HG02973 (cell line): ENCODE results near the gene SAMD8.

ENCODE experiments used
- ATAC-seq: cut with Tn5 transposase; IDR thresholded peaks from one replicate; pipeline ENCODE4 v1.9.1; 2021; ENCODE audit warnings: moderate library complexity; ENCODE audit not compliant: unreplicated experiment

The SAMD8 gene

GRCh38 chr10:75111365-75111906, at the start of gene SAMD8:
SAMD8 (plus strand) TSS chr10:75111656; CDS start chr10:75150529, 38,873 bp downstream.
- ATAC-seq = peak; percentile 83

- ATAC-seq = no peak
These were observed 49.5 kb upstream of the SAMD8 start for GRCh38 chr10:75061709-75062505.

GRCh38 chr10:75062506-75063299, 48.8 kb upstream of the SAMD8 start:
- ATAC-seq = no peak

GRCh38 chr10:75063461-75064230, 47.8 kb upstream of the SAMD8 start:
- no peak for ATAC-seq

GRCh38 chr10:75065076-75065475, 46.4 kb upstream of the SAMD8 start:
- no peak for ATAC-seq

GRCh38 chr10:75066271-75066670, 45.2 kb upstream of the SAMD8 start:
- no peak for ATAC-seq

- no peak for ATAC-seq
These were observed 44.2 kb upstream of the SAMD8 start for GRCh38 chr10:75067272-75067671.

- no peak for ATAC-seq
These were observed 42.9 kb upstream of the SAMD8 start for GRCh38 chr10:75068523-75068922.

- ATAC-seq = no peak
These were observed 41.0 kb upstream of the SAMD8 start for GRCh38 chr10:75070476-75070875.

- no peak for ATAC-seq
These were observed 40.5 kb upstream of the SAMD8 start for GRCh38 chr10:75070961-75071428.

- ATAC-seq = no peak
These were observed 39.7 kb upstream of the SAMD8 start for GRCh38 chr10:75071756-75072155.

GRCh38 chr10:75072727-75073126, 38.7 kb upstream of the SAMD8 start:
- ATAC-seq = no peak

- ATAC-seq = no peak
These were observed 38.0 kb upstream of the SAMD8 start for GRCh38 chr10:75073442-75073841.

- ATAC-seq = no peak
These were observed 36.6 kb upstream of the SAMD8 start for GRCh38 chr10:75074711-75075445.

GRCh38 chr10:75076348-75076747, 35.1 kb upstream of the SAMD8 start:
- ATAC-seq = no peak

- no peak for ATAC-seq
These were observed 31.9 kb upstream of the SAMD8 start for GRCh38 chr10:75079436-75080083.

- no peak for ATAC-seq
These were observed 30.9 kb upstream of the SAMD8 start for GRCh38 chr10:75080554-75080953.

- no peak for ATAC-seq
These were observed 30.1 kb upstream of the SAMD8 start for GRCh38 chr10:75081379-75081778.

- ATAC-seq = no peak
These were observed 27.3 kb upstream of the SAMD8 start for GRCh38 chr10:75083972-75084833.
